GM12874 (cell line): ENCODE measurements around the gene GBA3.

Experiments
- CTCF ChIP-seq: IDR thresholded peaks from 2 replicates; pipeline ENCODE4 v1.5.1; 2011; ENCODE audit warnings: low read depth, mild to moderate bottlenecking, control low read depth, low read length, moderate library complexity; ENCODE audit not compliant: insufficient read depth

Gene GBA3

DNA sequence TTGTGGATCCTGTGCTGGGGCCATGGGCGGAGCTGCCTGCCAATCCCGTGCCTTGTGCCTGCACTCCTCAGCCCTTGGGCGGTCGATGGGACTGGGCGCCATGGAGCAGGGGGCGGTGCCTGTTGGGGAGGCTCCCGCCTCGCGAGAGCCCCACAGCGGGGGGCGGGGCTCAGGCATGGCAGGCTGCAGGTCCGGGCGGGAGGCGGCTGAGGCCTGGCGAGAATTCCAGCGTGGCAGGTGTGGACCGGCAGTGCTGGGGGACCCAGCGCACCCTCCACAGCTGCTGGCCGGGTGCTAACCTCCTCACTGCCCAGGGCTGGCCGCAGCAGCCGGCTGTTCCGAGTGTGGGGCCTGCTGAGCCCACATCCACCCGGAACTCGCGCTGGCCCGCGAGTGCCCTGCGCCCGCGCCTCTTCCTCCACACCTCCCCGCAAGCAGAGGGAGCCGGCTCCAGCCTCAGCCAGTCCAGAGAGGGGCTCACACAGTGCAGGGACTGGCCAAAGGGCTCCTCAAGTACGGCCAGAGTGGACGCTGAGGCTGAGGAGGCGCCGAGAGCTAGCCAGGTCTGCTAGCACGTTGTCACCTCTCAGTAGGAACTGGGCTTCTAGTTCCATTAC, 85.9 kb downstream of the GBA3 start:
- no peak for TF ChIP-seq CTCF

- TF ChIP-seq CTCF, result no peak
These were observed 87.6 kb downstream of the GBA3 start for GRCh38 chr4:22780317-22780716.

- no peak for TF ChIP-seq CTCF
These were observed 88.1 kb downstream of the GBA3 start for GRCh38 chr4:22780797-22781196.

DNA sequence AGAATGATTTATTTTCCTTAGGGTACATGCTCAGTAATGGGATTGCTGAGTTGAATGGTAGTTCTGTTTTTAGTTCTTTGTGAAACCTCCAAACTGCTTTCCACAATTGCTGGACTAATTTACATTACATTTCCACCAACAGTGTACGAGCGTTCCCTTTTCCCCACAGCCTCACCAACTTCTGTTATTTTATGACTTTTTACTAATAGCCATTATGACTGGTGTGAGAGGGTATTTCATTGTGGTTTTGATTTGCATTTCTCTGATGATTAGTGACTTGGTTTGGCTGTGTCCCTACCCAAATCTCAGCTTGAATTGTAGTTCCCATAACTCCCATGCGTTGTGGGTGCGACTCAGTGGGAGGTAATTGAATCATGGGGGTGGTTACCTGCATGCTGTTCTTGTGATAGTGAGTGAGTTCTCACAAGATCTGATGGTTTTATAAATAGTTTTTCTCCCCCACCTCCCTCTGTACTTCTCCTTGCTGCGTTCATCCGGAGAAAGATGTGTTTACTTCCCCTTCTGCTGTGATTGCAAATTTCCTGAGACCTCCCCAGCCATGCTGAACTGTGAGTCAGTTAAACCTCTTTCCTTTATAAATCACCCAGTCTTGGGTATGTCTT, 95.1 kb downstream of the GBA3 start:
- no peak for TF ChIP-seq CTCF

- no peak for TF ChIP-seq CTCF
These were observed 97.9 kb downstream of the GBA3 start for GRCh38 chr4:22790631-22791030.

GRCh38 chr4:22794732-22795131, 102.0 kb downstream of the GBA3 start:
- no peak for TF ChIP-seq CTCF

DNA sequence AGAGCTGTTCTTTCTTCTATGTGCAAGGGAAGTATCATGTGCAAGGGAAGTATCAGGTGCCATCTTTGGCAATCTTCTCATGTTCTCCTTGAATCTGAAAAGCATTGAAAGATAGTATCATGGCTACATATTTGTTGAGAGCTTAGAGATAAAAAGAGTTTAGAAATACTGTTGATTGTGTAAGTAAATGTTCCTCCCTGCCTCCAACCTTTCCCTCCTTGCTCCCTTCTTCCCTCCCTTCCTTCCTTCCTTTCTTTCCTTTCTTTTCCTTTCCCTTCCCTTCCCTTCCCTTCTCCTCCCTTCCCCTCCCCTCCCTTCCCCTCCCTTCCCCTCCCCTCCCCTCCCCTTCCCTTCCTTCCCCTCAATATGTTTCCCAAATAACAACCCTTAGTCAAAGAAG, 108.7 kb downstream of the GBA3 start:
- TF ChIP-seq CTCF, result no peak
